Measurements from ENCODE around the gene MAD1L1.

The MAD1L1 gene

GRCh38 chr7:2242541-2243429 lies 10.0 kb upstream of the MAD1L1 start:
- in situ Hi-C loops (cut with MboI; ENCODE audit: low sequenced_read_pairs): no loop called here
- peak; percentile 12 to 59 for DNase-seq (ENCODE audit: low spot score in 2 of 2)
- Histone ChIP-seq H3K4me1 (peaks cover 4% of the 10 kb centered on the region; the same call in 1 of the 2 replicates), H3K36me3 (replicated peaks) (peaks cover 29% of the 10 kb centered on the region), H3K27me3 (ENCODE audit: low read depth) (no peaks in the 10 kb centered on the region), H3K9me3 (no peaks in the 10 kb centered on the region), H3K4me3 (peak overlapping the region; percentile 85)

GRCh38 chr7:2241580-2242540 lies 9.1 kb upstream of the MAD1L1 start, which contains the start of the genes MRM2 and NUDT1:
Gene MRM2, minus strand, starts transcription at chr7:2242205. Its CDS starts 36 bp downstream, at chr7:2242169.
Gene NUDT1, plus strand, starts transcription at chr7:2242226. Its CDS starts 2,349 bp downstream, at chr7:2244575.
- in situ Hi-C loops (cut with MboI; ENCODE audit: low sequenced_read_pairs): no loop called here
- H3K4me1 ChIP-seq: peaks cover 4% of the 10 kb centered on the region; the same call in 1 of the 2 replicates
- H3K9me3 ChIP-seq: no peaks in the 10 kb centered on the region
- peaks cover 39% of the 10 kb centered on the region for H3K36me3 ChIP-seq (replicated peaks)
- no peaks in the 10 kb centered on the region for H3K27me3 ChIP-seq (ENCODE audit: low read depth)
- DNase-seq (ENCODE audit: low spot score in 2 of 2): peak; percentile 75 to 92
- H3K4me3 ChIP-seq: peak within 1 kb of the TSS; percentile 85

- DNase-seq (ENCODE audit: low spot score in 2 of 2): no peak
- Histone ChIP-seq H3K9me3 (no peaks in the 10 kb centered on the region), H3K27me3 (ENCODE audit: low read depth) (no peaks in the 10 kb centered on the region), H3K4me1 (peaks cover 4% of the 10 kb centered on the region; the same call in 1 of the 2 replicates), H3K4me3 (no peak overlapping the region), H3K36me3 (replicated peaks) (peaks cover 65% of the 10 kb centered on the region)
- in situ Hi-C loops (cut with MboI; ENCODE audit: low sequenced_read_pairs): no loop called here
Measured at GRCh38 chr7:2239242-2239641, 6.5 kb upstream of the MAD1L1 start.

GRCh38 chr7:2237109-2237602 lies 4.4 kb upstream of the MAD1L1 start:
- peaks cover 67% of the 10 kb centered on the region for H3K36me3 ChIP-seq (replicated peaks)
- H3K9me3 ChIP-seq: no peaks in the 10 kb centered on the region
- no peaks in the 10 kb centered on the region for H3K27me3 ChIP-seq (ENCODE audit: low read depth)
- 0 out of 2 replicates have a peak, but pooled peaks cover 4% of the 10 kb centered on the region for H3K4me1 ChIP-seq
- in situ Hi-C loops (cut with MboI; ENCODE audit: low sequenced_read_pairs): no loop called here
- no peak for DNase-seq (ENCODE audit: low spot score in 2 of 2)
- H3K4me3 ChIP-seq: no peak overlapping the region

DNA sequence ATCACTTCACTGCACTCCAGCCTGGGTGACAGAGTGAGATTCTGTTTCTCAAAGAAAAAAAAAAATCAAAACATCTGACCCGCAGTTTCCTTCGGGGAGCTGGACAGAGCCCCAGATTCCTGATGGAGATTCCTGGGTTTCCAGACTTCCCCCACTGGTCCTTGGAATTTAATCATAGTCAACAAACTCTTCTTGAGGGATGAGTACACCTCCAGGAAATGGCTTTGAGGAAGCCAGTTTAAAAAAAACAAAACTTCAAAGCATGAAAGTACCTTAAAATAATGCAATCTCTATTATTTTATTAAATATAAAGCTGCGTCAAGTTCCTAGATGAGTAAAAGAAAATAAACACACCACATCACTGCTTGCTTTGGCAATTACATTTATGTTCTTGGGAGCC lies 1.2 kb upstream of the MAD1L1 start:
- in situ Hi-C loops (cut with MboI; ENCODE audit: low sequenced_read_pairs): no loop called here
- Histone ChIP-seq H3K27me3 (ENCODE audit: low read depth) (no peaks in the 10 kb centered on the region), H3K36me3 (replicated peaks) (peaks cover 61% of the 10 kb centered on the region), H3K9me3 (no peaks in the 10 kb centered on the region), H3K4me3 (no peak overlapping the region), H3K4me1 (0 out of 2 replicates have a peak, but pooled peaks cover 4% of the 10 kb centered on the region)
- no peak for DNase-seq (ENCODE audit: low spot score in 2 of 2)

- H3K9me3 ChIP-seq: no peaks in the 10 kb centered on the region
- H3K4me3 ChIP-seq: peak overlapping the region; percentile 62
- 0 out of 2 replicates have a peak, but pooled peaks cover 4% of the 10 kb centered on the region for H3K4me1 ChIP-seq
- peaks cover 48% of the 10 kb centered on the region for H3K36me3 ChIP-seq (replicated peaks)
- H3K27me3 ChIP-seq (ENCODE audit: low read depth): no peaks in the 10 kb centered on the region
- peak in 1 of 2 experiments; percentile 44 for DNase-seq (ENCODE audit: low spot score in 2 of 2)
- in situ Hi-C loops (cut with MboI; ENCODE audit: low sequenced_read_pairs): no loop called here
Measured at GRCh38 chr7:2231992-2232765, 566 bp downstream of the MAD1L1 start.

GRCh38 chr7:2230882-2231281 lies 1.9 kb downstream of the MAD1L1 start:
- in situ Hi-C loops (cut with MboI; ENCODE audit: low sequenced_read_pairs): no loop called here
- H3K9me3 ChIP-seq: no peaks in the 10 kb centered on the region
- no peak for DNase-seq (ENCODE audit: low spot score in 2 of 2)
- 0 out of 2 replicates have a peak, but pooled peaks cover 4% of the 10 kb centered on the region for H3K4me1 ChIP-seq
- 0 out of 2 replicates have a peak overlapping the region, but pooled peaks have one; percentile 62 for H3K4me3 ChIP-seq
- H3K36me3 ChIP-seq (replicated peaks): peaks cover 41% of the 10 kb centered on the region
- H3K27me3 ChIP-seq (ENCODE audit: low read depth): no peaks in the 10 kb centered on the region

GRCh38 chr7:2230226-2230625 lies 2.5 kb downstream of the MAD1L1 start:
- Histone ChIP-seq H3K4me3 (no peak overlapping the region), H3K27me3 (ENCODE audit: low read depth) (no peaks in the 10 kb centered on the region), H3K36me3 (replicated peaks) (peaks cover 41% of the 10 kb centered on the region), H3K9me3 (no peaks in the 10 kb centered on the region), H3K4me1 (0 out of 2 replicates have a peak, but pooled peaks cover 4% of the 10 kb centered on the region)
- in situ Hi-C loops (cut with MboI; ENCODE audit: low sequenced_read_pairs): no loop called here
- DNase-seq (ENCODE audit: low spot score in 2 of 2): no peak

- Histone ChIP-seq H3K4me3 (no peak overlapping the region), H3K4me1 (0 out of 2 replicates have a peak, but pooled peaks cover 4% of the 10 kb centered on the region), H3K9me3 (no peaks in the 10 kb centered on the region), H3K36me3 (replicated peaks) (peaks cover 41% of the 10 kb centered on the region), H3K27me3 (ENCODE audit: low read depth) (no peaks in the 10 kb centered on the region)
- DNase-seq (ENCODE audit: low spot score in 2 of 2): no peak
- in situ Hi-C loops (cut with MboI; ENCODE audit: low sequenced_read_pairs): no loop called here
Measured at GRCh38 chr7:2229467-2229866, 3.3 kb downstream of the MAD1L1 start.

GRCh38 chr7:2228921-2229320 lies 3.8 kb downstream of the MAD1L1 start:
- in situ Hi-C loops (cut with MboI; ENCODE audit: low sequenced_read_pairs): no loop called here
- peaks cover 40% of the 10 kb centered on the region for H3K36me3 ChIP-seq (replicated peaks)
- no peak for DNase-seq (ENCODE audit: low spot score in 2 of 2)

DNA sequence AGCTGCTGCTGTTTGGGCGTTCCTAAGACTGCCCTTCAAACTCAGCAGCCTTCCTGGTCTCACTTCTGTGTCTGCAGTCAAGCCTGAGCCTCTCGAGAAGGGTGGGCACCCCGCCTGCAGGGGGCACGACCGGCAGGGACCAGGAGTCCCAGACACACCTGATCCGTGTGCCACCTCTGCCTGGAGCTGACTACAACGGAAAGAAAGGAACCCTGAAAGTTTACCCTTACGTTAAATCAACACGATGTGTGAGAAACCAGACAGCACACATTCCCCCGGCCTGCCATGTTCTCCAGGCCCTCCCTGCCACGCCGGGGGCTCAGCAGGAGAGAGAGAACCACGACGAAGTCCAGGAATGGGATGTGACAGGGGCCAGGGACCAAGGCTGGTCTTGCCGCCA lies 5.0 kb downstream of the MAD1L1 start:
- Histone ChIP-seq H3K9me3 (no peaks in the 10 kb centered on the region), H3K36me3 (replicated peaks) (peaks cover 50% of the 10 kb centered on the region), H3K27me3 (ENCODE audit: low read depth) (no peaks in the 10 kb centered on the region), H3K4me3 (no peak overlapping the region), H3K4me1 (no peaks in the 10 kb centered on the region)
- DNase-seq (ENCODE audit: low spot score in 2 of 2): no peak
- in situ Hi-C loops (cut with MboI; ENCODE audit: low sequenced_read_pairs): no loop called here

More at GRCh38 chr7:2228921-2229320, 3.8 kb downstream of the MAD1L1 start:
- H3K9me3 ChIP-seq: no peaks in the 10 kb centered on the region
- H3K4me3 ChIP-seq: no peak overlapping the region
- 0 out of 2 replicates have a peak, but pooled peaks cover 4% of the 10 kb centered on the region for H3K4me1 ChIP-seq
- no peaks in the 10 kb centered on the region for H3K27me3 ChIP-seq (ENCODE audit: low read depth)

GRCh38 chr7:2225830-2226229 lies 6.9 kb downstream of the MAD1L1 start:
- in situ Hi-C loops (cut with MboI; ENCODE audit: low sequenced_read_pairs): no loop called here
- Histone ChIP-seq H3K9me3 (no peaks in the 10 kb centered on the region), H3K36me3 (replicated peaks) (peaks cover 56% of the 10 kb centered on the region), H3K4me1 (no peaks in the 10 kb centered on the region), H3K27me3 (ENCODE audit: low read depth) (no peaks in the 10 kb centered on the region), H3K4me3 (no peak overlapping the region)
- DNase-seq (ENCODE audit: low spot score in 2 of 2): no peak
